A549 (cell line): ENCODE results near the gene SMYD4.

Experiments used
- BHLHE40 ChIP-seq: IDR thresholded peaks from 2 replicates; pipeline ENCODE4 v1.6.1; 2012; ENCODE audit warnings: low read depth, low read length, inconsistent platforms
- CEBPB ChIP-seq, 2 experiments: fragments of >200 bp in 1 of 2; sonication (Bioruptor Twin) in 1 of 2; formaldehyde crosslinking in 1 of 2; IDR thresholded peaks; 2 replicates each; pipeline ENCODE4 v1.6.1; 2012 to 2016
- CHD2 ChIP-seq: fragments of 150-350 bp; IDR thresholded peaks from 2 replicates; pipeline ENCODE4 v1.6.1; 2014; ENCODE audit warnings: low read length; ENCODE audit not compliant: partially characterized antibody
- HDAC2 ChIP-seq: fragments of 200-600 bp; sonication (generic); IDR thresholded peaks from 2 replicates; pipeline ENCODE4 v1.6.1; 2016
- MAZ ChIP-seq: fragments of 150-350 bp; IDR thresholded peaks from 2 replicates; pipeline ENCODE4 v1.6.1; 2014; ENCODE audit warnings: antibody characterized with exemption, low read depth, low read length, borderline replicate concordance
- NR3C1 ChIP-seq: fragments of >200 bp; sonication (Bioruptor Twin); formaldehyde crosslinking; IDR thresholded peaks from 3 replicates; pipeline ENCODE4 v1.6.1; 2017
- POLR2A ChIP-seq: IDR thresholded peaks from 2 replicates; pipeline ENCODE4 v1.6.1; 2012; ENCODE audit warnings: mild to moderate bottlenecking, low read length
- RAD21 ChIP-seq, 2 experiments: fragments of >200 bp in 1 of 2; sonication (Bioruptor Twin) in 1 of 2; formaldehyde crosslinking in 1 of 2; IDR thresholded peaks in 1 of 2; conservative IDR thresholded peaks in 1 of 2; 2 replicates in 1 of 2; 3 replicates in 1 of 2; pipeline ENCODE4 v1.6.1; 2012 to 2018; ENCODE audit warnings: inconsistent platforms in 1 of 2
- RARB ChIP-seq: fragments of 250-450 bp; sonication (Bioruptor Pico); IDR thresholded peaks from 2 replicates; pipeline ENCODE4 v1.8.0; 2021; ENCODE audit warnings: mild to moderate bottlenecking, moderate library complexity
- REST ChIP-seq: fragments of 200-600 bp; sonication (generic); IDR thresholded peaks from 2 replicates; pipeline ENCODE4 v1.6.1; 2016; ENCODE audit warnings: antibody characterized with exemption, mild to moderate bottlenecking, moderate library complexity
- SMC3 ChIP-seq: fragments of >200 bp; sonication (Bioruptor Twin); formaldehyde crosslinking; IDR thresholded peaks from 3 replicates; pipeline ENCODE4 v1.6.1; 2018; ENCODE audit warnings: inconsistent platforms
- ZC3H11A ChIP-seq: fragments of 450-650 bp; IDR thresholded peaks from 2 replicates; pipeline ENCODE4 v1.6.1; 2014; ENCODE audit warnings: antibody characterized with exemption, mild to moderate bottlenecking
- TF ChIP-seq, protein P1 (sequence below): fragments of >200 bp; sonication (Bioruptor Twin); formaldehyde crosslinking; IDR thresholded peaks from 3 replicates; pipeline ENCODE4 v1.5.1; 2016
- TF ChIP-seq, protein P2 (sequence below): fragments of 450-650 bp; IDR thresholded peaks from 2 replicates; pipeline ENCODE4 v1.6.1; 2014; ENCODE audit warnings: antibody characterized with exemption

DNA sequence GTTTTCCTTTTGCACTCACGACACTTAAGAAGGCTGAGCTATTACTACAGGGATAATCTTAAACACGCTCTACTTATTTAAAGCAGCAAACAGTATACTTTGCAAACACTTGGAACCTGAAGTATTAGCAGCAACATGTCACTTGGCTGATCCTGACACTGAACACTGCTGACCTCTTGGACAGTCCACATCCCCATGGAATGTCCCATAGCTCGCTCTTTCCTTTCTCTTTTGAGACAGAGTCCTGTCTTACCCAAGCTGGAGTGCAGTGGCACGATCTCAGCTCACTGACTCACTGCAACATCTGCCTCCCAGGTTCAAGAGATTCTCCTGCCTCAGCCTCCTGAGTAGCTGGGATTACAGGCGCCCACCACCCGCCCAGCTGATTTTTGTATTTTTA is 26.4 kb downstream of the SMYD4 start:
- TF ChIP-seq, protein P1, sequence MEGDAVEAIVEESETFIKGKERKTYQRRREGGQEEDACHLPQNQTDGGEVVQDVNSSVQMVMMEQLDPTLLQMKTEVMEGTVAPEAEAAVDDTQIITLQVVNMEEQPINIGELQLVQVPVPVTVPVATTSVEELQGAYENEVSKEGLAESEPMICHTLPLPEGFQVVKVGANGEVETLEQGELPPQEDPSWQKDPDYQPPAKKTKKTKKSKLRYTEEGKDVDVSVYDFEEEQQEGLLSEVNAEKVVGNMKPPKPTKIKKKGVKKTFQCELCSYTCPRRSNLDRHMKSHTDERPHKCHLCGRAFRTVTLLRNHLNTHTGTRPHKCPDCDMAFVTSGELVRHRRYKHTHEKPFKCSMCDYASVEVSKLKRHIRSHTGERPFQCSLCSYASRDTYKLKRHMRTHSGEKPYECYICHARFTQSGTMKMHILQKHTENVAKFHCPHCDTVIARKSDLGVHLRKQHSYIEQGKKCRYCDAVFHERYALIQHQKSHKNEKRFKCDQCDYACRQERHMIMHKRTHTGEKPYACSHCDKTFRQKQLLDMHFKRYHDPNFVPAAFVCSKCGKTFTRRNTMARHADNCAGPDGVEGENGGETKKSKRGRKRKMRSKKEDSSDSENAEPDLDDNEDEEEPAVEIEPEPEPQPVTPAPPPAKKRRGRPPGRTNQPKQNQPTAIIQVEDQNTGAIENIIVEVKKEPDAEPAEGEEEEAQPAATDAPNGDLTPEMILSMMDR: no peak
- TF ChIP-seq POLR2A (no peak), HDAC2 (no peak), REST (no peak), NR3C1 (no peak), CEBPB (IDR thresholded peaks at IDR 0.05) (no peak), RARB (CRISPR knock-in tag) (no peak), BHLHE40 (no peak), MAZ (no peak), SMC3 (no peak), RAD21 (conservative IDR thresholded peaks at IDR 0.05 in 1 of 2, IDR thresholded peaks at IDR 0.05 in 1 of 2) (no peak), CHD2 (no peak), ZC3H11A (no peak)
- TF ChIP-seq, protein P2, sequence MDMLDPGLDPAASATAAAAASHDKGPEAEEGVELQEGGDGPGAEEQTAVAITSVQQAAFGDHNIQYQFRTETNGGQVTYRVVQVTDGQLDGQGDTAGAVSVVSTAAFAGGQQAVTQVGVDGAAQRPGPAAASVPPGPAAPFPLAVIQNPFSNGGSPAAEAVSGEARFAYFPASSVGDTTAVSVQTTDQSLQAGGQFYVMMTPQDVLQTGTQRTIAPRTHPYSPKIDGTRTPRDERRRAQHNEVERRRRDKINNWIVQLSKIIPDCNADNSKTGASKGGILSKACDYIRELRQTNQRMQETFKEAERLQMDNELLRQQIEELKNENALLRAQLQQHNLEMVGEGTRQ: no peak
